Heart left ventricle (tissue), 16 donors: ENCODE measurements around the gene PCCA. TPM values are rescaled to one million over a fixed set of nuclear protein-coding genes. Genes with fewer than 3 reads are reported as not detected.

Experiments
- ATAC-seq, 4 donors: fragments of 200-7000 bp; cut with Tn5 transposase; one replicate each; pipeline ENCODE4 v1.9.1; 2020 to 2022; ENCODE audit warnings: moderate library complexity in 4 of 4, mild to moderate bottlenecking in 3 of 4, moderate number of reproducible peaks in 1 of 4
- DNase-seq, 5 donors: peaks; one replicate each; pipeline ENCODE4 v3.0.0-alpha.2; 2020
- H3K27ac ChIP-seq, 12 donors: fragments of 200-600 bp; sonication (generic) in 4 of 12; one replicate each; pipeline versions ENCODE4 v1.5.0 to v1.8.0; 2016 to 2022; ENCODE audit warnings: mild to moderate bottlenecking in 2 of 12
- H3K27me3 ChIP-seq, 9 donors: fragments of 200-600 bp; sonication (generic) in 2 of 9; one replicate each; pipeline versions ENCODE4 v1.5.1 to v1.8.0; 2016 to 2022; ENCODE audit warnings: mild to moderate bottlenecking in 3 of 9
- H3K36me3 ChIP-seq, 9 donors: fragments of 200-600 bp; sonication (generic) in 2 of 9; one replicate each; pipeline versions ENCODE4 v1.5.0 to v1.8.0; 2018 to 2022; ENCODE audit warnings: mild to moderate bottlenecking in 2 of 9
- H3K4me1 ChIP-seq, 12 donors: fragments of 200-600 bp; sonication (generic) in 4 of 12; one replicate each; pipeline versions ENCODE4 v1.5.0 to v1.8.0; 2016 to 2022; ENCODE audit warnings: mild to moderate bottlenecking in 3 of 12
- H3K4me3 ChIP-seq, 12 donors: fragments of 200-600 bp; sonication (generic) in 4 of 12; one replicate each; pipeline versions ENCODE4 v1.5.0 to v1.8.0; 2017 to 2022; ENCODE audit warnings: mild to moderate bottlenecking in 9 of 12, moderate library complexity in 4 of 12
- H3K9me3 ChIP-seq, 12 donors: fragments of 200-600 bp; sonication (generic) in 4 of 12; one replicate each; pipeline versions ENCODE4 v1.5.0 to v1.8.0; 2016 to 2022; ENCODE audit warnings: mild to moderate bottlenecking in 1 of 12
- CTCF ChIP-seq, 12 donors: fragments of 200-600 bp; sonication (generic) in 4 of 12; IDR thresholded peaks; one replicate each; pipeline versions ENCODE4 v1.5.0 to v1.8.0; 2018 to 2022; ENCODE audit warnings: antibody characterized with exemption in 12 of 12, mild to moderate bottlenecking in 5 of 12
- POLR2A ChIP-seq, 2 donors: fragments of 450-650 bp; IDR thresholded peaks; one replicate each; pipeline ENCODE4 v1.6.1; 2017; ENCODE audit warnings: antibody characterized with exemption in 2 of 2, mild to moderate bottlenecking in 2 of 2, moderate library complexity in 2 of 2
- WGBS, 4 donors: extraction: QIAGEN DNeasy Blood & Tissue Kit in 2 of 4; methylation state at CpG; one replicate each; pipeline versions ENCODE4 v1.1.5 to v1.1.7; 2013 to 2018; 5-methylcytosine and 5-hydroxymethylcytosine counted together
- intact Hi-C, 10 donors: fragments of 100-400 bp; cut with DNase I; formaldehyde crosslinking; loops; one replicate each; pipeline versions ENCODE4 v1.11.1 to v1.14.2; 2022
- polyA plus RNA-seq, 2 donors: library from polyadenylated mRNA; stranded (reverse); fragments of 200-250 nt; gene quantifications; one replicate each; pipeline ENCODE4 v1.2.3, GENCODE V29; 2013
- total RNA-seq, 9 donors: library from RNA; depleted of rRNA in 2 of 9; stranded (reverse); fragments of >200 nt in 2 of 9; fragmentation: NEBNext Ultra II Directional in 3 of 9; extraction: Animal tissue kit (Norgen Biotek cat#: 25700) in 3 of 9; gene quantifications; one replicate each; pipeline versions ENCODE4 v1.1.0 to v1.2.4, GENCODE V29; 2016 to 2023
- donor health status: ischemic (EF 13 %, LVEDD 7.1; RV severe dilation, severe dysfunction).
- donor health status: healthy with polysubstance abuse.
- donor health status: DM: no; HTN: yes; CAD: no.
- donor health status: DM: no; HTN: no; CAD: no.
- donor health status: ischemic (EF 25% LVEDD 6.9; RV normal size, moderate dysfunction).
- donor health status: ischemic (EF 25% LVEDD 5.7; RV mildly dilated, moderate dysfunction).
- donor health status: healthy.
- donor health status: DM: yes; HTN: yes; CAD: no.
- donor health status: ischemic (EF 35%, LVEDD 5.7; RV mildly dilated, moderate dysfunction).
- donor health status: nonischemic (EF 11% LVEDD 7.7; RV severe dilation, severe dysfunction).
- donor health status: DM: yes; HTN: yes; CAD: no.
- donor health status: PGD.
- donor health status: ischemic (EF 29% LVEDD 5.4; RV normal size, mild dysfunction).
- donor health status: nonischemic (EF 23%, LVEDD 6.1; RV moderate dilation, normal function).

Gene PCCA
- total and polyA plus RNA-seq, 11 donors = 25.6 to 67.0 (median 40.9) TPM

- TF ChIP-seq CTCF (IDR thresholded peaks at IDR 0.05) (no peak), POLR2A (IDR thresholded peaks at IDR 0.05) (no peak)
These were observed 156.2 kb downstream of the PCCA start for GRCh38 chr13:100245104-100245503.

GRCh38 chr13:100247937-100248336 is 159.0 kb downstream of the PCCA start:
- DNase-seq (no peak), ATAC-seq (no peak)
- no peaks in the 10 kb centered on the region for H3K27me3 ChIP-seq
- intact Hi-C loops = loop anchor here in 1 of 10 donors (10.0 kb wide), 1 partner anchor 267 kb away; no protein-coding TSS in a partner anchor
- peaks cover 0 to 11% (median 4%) of the 10 kb centered on the region in 12 donors for H3K4me1 ChIP-seq
- peaks cover 0 to 21% (median 11%) of the 10 kb centered on the region in 12 donors for H3K9me3 ChIP-seq
- no peak overlapping the region for H3K27ac ChIP-seq
- WGBS, 4 donors = 95 to 98% (median 96%) methylated on average over 1 of the region's 1 CpG
- TF ChIP-seq POLR2A (IDR thresholded peaks at IDR 0.05) (no peak), CTCF (IDR thresholded peaks at IDR 0.05) (no peak)
- no peak overlapping the region for H3K4me3 ChIP-seq
- no peaks in the 10 kb centered on the region for H3K36me3 ChIP-seq

More at GRCh38 chr13:100245104-100245503, 156.2 kb downstream of the PCCA start:
- Histone ChIP-seq H3K4me1 (peaks cover 0 to 11% (median 3%) of the 10 kb centered on the region in 12 donors), H3K36me3 (no peaks in the 10 kb centered on the region), H3K27me3 (no peaks in the 10 kb centered on the region), H3K4me3 (no peak overlapping the region), H3K9me3 (peaks cover 0 to 21% (median 11%) of the 10 kb centered on the region in 12 donors), H3K27ac (no peak overlapping the region)
- DNase-seq = no peak
- no peak for ATAC-seq
- 69 to 84% (median 83%) methylated on average over 1 of the region's 1 CpG for WGBS, 4 donors
- intact Hi-C loops = loop anchor here in 1 of 10 donors (10.0 kb wide), 1 partner anchor 270 kb away; no protein-coding TSS in a partner anchor

GRCh38 chr13:100254002-100254401 is 165.1 kb downstream of the PCCA start:
- H3K4me3 ChIP-seq = no peak overlapping the region
- no peaks in the 10 kb centered on the region for H3K27me3 ChIP-seq
- H3K9me3 ChIP-seq = peaks cover 0 to 3% (median 0%) of the 10 kb centered on the region in 12 donors
- WGBS, 4 donors = 87 to 94% (median 87%) methylated on average over 7 of the region's 7 CpGs
- H3K36me3 ChIP-seq = no peaks in the 10 kb centered on the region
- H3K27ac ChIP-seq = no peak overlapping the region
- no peak for TF ChIP-seq CTCF (IDR thresholded peaks at IDR 0.05)
- no peak for TF ChIP-seq POLR2A (IDR thresholded peaks at IDR 0.05)
- DNase-seq (no peak), ATAC-seq (no peak)
- intact Hi-C loops = no loop called here
- peaks cover 0 to 3% (median 0%) of the 10 kb centered on the region in 12 donors for H3K4me1 ChIP-seq

- Histone ChIP-seq H3K27me3 (no peaks in the 10 kb centered on the region), H3K9me3 (no peaks in the 10 kb centered on the region), H3K4me3 (no peak overlapping the region), H3K4me1 (no peaks in the 10 kb centered on the region), H3K36me3 (no peaks in the 10 kb centered on the region), H3K27ac (no peak overlapping the region)
- ATAC-seq (no peak), DNase-seq (no peak)
- 91 to 97% (median 92%) methylated on average over 3 of the region's 3 CpGs for WGBS, 4 donors
- intact Hi-C loops = no loop called here
- TF ChIP-seq POLR2A (IDR thresholded peaks at IDR 0.05) (no peak), CTCF (IDR thresholded peaks at IDR 0.05) (no peak)
These were observed 173.5 kb downstream of the PCCA start for GRCh38 chr13:100262404-100262803.
